GM18526 (cell line): ENCODE measurements around the gene HIF1A.

ENCODE experiments used
- POLR2A ChIP-seq: IDR thresholded peaks from 3 replicates; pipeline ENCODE4 v1.6.1; 2011; ENCODE audit not compliant: insufficient read length; ENCODE audit errors: extremely low read depth

HIF1A gene

GRCh38 chr14:61719344-61720293, 24.3 kb downstream of the HIF1A start:
- TF ChIP-seq POLR2A = no peak

GRCh38 chr14:61720294-61720661, 25.0 kb downstream of the HIF1A start:
- no peak for TF ChIP-seq POLR2A

- TF ChIP-seq POLR2A = no peak
Measured at GRCh38 chr14:61720741-61721140, 25.4 kb downstream of the HIF1A start.

GRCh38 chr14:61724133-61724532, 28.8 kb downstream of the HIF1A start:
- TF ChIP-seq POLR2A = no peak

GRCh38 chr14:61726778-61727658, 31.7 kb downstream of the HIF1A start:
- no peak for TF ChIP-seq POLR2A

GRCh38 chr14:61730756-61731373, 35.6 kb downstream of the HIF1A start:
- no peak for TF ChIP-seq POLR2A

- no peak for TF ChIP-seq POLR2A
Measured at GRCh38 chr14:61733972-61734371, 38.7 kb downstream of the HIF1A start.

GRCh38 chr14:61736751-61737150, 41.4 kb downstream of the HIF1A start:
- no peak for TF ChIP-seq POLR2A

GRCh38 chr14:61737915-61738314, 42.6 kb downstream of the HIF1A start:
- TF ChIP-seq POLR2A = no peak

- TF ChIP-seq POLR2A = no peak
Measured at GRCh38 chr14:61739133-61739532, 43.8 kb downstream of the HIF1A start.

- no peak for TF ChIP-seq POLR2A
Measured at GRCh38 chr14:61742371-61742770, 47.1 kb downstream of the HIF1A start.

GRCh38 chr14:61744238-61744637, 48.9 kb downstream of the HIF1A start:
- no peak for TF ChIP-seq POLR2A

GRCh38 chr14:61746881-61747280, 51.6 kb downstream of the HIF1A start:
- no peak for TF ChIP-seq POLR2A

GRCh38 chr14:61747342-61747741, 52.0 kb downstream of the HIF1A start:
- TF ChIP-seq POLR2A = no peak

GRCh38 chr14:61749264-61749663, 54.0 kb downstream of the HIF1A start:
- TF ChIP-seq POLR2A = no peak
